NCI-H2196 treated with DMSO at 0.1 percent for 48 hours (cell line): Measurements from ENCODE around the gene RCOR1.
"Not testable (repeated sequence)": the region's sequence is repeated elsewhere in the genome, so short reads cannot be mapped to it uniquely, and the experiment has no call there.

Source experiments
- DNase-seq: peaks from one replicate; lab custom pipeline; 2025; ENCODE audit not compliant: unreplicated experiment; lab: John Stamatoyannopoulos, UW

The RCOR1 gene

DNA sequence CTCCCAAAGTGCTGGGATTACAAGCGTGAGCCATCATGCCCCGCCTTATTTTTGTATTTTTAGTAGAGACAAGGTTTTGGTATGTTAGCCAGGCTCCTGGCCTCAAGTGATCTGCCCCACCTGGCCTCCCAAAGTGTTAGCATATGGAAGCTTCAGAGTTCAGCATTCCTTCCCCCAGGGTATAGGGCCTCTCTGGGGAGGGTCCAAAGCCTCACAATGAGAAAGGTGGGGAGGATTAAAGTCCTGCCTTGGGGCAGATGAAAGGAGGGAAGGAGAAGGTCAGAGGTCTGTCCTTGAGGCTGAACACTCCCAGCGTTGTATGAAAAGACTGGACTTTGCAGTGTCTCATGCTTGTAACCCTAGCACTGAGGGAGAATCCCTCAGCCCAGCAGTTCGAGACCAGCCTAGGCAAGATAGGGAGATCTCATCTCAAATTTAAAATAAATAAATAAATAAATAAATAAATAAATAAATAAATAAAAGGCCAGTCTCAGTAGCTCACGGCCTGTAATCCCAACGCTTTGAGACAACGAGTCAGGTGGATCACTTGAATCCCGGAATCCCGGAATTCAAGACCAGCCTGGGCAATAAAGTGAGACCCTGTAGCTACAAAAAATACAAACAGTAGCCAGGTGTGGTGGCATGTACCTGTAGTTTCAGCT is 22.0 kb upstream of the RCOR1 start:
- no peak for DNase-seq

DNA sequence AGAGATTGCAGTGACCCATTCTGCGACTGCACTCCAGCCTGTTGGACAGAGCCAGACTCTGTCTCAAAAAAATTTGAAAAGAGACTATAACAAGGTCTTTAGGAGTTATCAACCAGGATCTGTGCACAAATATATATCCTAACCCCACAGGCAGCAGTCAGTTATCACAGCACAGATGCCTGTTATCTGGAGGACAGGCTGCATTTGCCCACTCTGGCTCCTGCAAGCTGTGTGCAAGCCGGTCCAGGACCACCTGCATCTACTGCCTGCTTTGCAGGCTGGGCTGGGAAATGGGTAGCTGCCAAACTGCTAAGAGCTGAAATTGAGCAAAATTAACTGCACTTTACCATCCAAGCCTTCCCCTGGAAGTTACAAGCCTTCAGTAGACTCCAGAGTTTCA is 21.4 kb upstream of the RCOR1 start:
- no peak for DNase-seq

DNA sequence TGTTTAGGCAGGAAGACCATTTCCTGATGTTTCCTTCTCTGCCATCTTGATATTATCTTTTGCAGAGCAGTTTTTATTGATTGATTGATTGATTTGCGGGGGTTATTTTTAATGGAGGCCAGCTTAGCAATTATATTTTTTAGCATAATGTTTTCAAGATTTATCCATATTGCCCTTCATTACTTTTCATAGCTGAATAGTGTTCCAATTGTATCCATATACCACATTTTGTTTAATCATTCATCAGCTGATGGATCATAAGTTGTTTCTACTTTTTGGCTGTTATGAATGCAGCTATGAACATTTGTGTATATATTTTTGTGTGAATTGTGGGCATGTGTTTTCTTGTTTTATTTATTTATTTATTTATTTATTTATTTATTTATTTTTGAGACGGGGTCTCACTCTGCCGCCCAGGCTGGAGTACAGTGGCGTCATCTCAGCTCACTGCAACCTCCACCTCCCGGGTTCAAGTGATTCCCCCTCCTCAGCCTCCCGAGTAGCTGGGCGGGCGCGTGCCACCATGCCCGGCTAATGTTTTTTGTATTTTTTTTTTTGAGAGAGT is 20.9 kb upstream of the RCOR1 start:
- no peak for DNase-seq

DNA sequence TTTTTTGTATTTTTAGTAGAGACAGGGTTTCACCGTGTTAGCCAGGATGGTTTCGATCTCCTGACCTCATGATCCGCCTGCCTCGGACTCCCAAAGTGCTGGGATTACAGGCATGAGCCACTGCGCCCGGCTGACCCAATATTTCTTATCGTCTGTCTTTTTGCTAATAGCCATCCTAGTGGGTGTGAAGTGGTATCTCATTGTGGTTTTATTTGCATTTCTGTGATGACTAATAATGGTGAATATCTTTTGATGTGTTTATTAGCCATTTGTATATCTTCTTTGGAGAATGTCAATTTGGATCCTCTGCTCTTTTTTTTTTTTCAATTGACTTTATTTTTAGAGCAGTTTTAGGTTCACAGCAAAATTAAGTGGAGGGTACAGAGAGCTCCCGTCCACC is 19.3 kb upstream of the RCOR1 start:
- not testable (repeated sequence) for DNase-seq

DNA sequence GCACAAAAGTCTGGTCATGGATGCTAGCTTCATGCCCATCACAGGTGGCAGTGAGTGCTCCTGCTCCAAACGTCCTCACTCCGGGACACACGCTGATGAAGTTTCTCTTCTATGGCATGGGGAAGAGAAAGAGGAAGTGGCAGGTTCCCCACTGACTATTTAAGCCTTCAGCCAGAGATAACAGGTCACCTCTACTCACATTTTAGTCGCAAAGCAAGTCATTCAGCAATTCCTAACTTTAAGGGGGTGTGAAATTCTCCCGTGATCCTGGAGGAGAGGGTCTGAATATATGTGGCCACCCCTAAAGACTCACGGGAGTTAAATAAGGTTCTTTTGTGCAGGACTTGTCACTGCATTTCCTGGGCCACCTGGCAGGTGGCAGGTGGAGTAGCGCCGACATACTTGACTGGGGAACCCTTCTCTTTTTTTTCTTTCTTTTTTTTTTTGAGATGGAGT is 18.8 kb upstream of the RCOR1 start:
- no peak for DNase-seq

DNA sequence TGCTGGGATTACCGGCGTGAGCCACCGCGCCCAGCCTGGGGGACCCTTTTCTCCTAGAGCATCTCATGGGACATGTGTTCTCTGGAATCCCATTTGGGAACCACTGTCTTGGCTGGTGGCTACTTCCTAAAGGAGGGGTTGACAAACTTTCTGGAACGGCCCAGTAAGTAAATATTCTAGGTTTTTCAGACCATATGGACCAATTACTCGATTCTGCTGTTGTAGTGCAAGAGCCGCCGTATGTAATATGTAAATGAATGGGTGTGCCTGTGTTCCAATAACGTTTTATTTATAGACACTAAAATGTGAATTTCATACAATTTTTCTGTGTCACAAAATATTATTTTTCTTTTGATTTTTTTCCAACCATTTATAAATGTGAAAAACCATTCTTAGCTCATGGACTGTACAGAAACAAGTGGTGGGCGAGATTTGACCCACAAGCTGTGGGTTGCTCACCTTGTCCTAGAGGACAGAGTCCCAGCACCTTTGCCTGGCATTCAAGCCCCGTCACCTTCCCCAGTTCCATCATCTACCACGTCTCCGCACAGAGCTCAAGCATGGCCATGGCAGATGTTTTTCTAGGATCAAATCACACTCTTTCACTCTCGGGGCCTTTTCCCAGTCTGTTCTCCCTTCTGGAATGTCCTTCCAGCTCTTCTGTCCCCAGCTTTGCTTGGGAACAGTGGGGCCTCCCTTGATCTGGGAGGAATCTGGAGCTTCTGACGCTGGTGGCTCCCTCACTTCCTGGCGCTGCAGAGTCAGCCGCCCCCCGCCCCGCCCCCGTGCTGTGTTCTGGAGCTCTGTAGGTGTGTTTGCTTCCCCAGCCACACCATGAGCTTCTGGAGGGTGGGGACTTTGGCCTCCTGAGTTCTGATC is 17.9 kb upstream of the RCOR1 start:
- no peak for DNase-seq

DNA sequence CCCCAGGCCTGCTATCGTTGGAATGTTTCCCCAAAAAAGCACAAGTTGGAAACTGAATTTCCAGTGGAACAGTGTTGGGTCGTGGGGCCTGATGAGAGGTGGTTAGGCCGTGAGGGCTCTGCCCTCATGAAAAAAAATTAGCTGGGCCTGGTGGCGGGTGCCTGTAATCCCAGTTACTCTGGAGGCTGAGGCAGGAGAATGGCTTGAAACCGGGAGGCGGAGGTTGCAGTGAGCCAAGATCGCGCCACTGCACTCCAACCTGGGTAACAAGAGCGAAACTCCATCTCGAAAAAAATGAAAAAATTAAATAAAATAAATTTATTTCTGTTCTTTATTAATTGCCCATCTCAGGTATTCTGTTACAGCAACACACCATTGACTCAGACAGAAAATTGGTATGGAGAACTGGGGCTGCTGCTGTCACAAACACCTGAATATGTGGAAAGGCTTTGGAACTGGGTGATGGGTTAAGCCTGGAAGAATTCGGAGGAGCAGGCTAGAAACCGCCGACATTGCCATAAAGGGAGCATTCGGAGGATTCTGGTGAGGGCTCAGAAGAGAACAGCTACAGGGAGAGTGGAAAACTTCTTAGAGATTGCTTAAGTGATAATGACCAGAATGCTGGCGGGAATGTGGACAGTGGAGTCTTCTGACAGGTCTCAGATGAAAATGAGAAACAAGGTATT is 17.1 kb upstream of the RCOR1 start:
- DNase-seq, result no peak

DNA sequence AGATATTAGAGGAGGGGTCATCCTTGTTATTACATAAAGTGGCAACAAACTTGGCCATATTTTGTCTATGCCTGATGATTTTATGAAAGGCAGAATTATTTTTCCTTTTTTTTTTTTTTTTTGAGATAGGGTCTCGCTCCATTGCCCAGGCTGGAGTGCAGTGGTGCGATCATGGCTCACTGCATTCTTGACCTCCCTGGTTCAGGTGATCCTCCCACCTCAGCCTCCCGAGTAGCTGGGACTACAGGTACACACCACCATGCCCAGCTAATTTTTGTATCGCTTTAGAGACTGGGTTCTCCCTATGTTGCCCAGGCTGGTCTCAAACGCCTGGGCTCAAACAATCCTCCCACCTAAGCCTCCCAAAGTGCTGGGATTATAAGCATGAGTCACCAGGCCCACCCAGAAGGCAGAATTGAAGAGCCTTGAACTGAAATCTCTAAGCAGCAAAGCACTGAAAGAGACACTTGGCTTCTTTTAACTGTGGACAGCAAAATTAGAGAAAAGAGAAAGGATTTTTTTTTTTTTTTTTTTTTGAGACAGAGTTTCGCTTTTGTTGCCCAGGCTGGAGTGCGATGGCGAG is 16.5 kb upstream of the RCOR1 start:
- not testable (repeated sequence) for DNase-seq

DNA sequence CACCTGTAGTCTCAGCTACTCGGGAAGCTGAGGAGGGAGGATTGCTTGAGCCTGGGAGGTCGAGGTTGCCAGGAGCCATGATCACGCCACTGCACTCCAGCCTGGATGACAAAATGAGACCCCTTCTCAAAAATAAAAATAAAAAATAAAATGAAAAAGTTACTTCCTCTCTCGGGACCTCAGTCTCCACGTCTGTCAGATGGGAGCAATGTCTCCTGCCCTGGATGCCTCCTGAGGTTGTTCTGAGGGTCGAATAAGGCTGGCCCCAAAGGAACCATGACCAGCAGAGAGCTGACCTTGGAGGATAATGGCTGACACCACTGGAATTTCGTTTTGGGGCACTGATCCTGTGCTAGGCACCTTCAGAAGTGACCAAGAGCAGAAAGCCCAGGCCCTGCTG is 13.6 kb upstream of the RCOR1 start:
- DNase-seq, result no peak

DNA sequence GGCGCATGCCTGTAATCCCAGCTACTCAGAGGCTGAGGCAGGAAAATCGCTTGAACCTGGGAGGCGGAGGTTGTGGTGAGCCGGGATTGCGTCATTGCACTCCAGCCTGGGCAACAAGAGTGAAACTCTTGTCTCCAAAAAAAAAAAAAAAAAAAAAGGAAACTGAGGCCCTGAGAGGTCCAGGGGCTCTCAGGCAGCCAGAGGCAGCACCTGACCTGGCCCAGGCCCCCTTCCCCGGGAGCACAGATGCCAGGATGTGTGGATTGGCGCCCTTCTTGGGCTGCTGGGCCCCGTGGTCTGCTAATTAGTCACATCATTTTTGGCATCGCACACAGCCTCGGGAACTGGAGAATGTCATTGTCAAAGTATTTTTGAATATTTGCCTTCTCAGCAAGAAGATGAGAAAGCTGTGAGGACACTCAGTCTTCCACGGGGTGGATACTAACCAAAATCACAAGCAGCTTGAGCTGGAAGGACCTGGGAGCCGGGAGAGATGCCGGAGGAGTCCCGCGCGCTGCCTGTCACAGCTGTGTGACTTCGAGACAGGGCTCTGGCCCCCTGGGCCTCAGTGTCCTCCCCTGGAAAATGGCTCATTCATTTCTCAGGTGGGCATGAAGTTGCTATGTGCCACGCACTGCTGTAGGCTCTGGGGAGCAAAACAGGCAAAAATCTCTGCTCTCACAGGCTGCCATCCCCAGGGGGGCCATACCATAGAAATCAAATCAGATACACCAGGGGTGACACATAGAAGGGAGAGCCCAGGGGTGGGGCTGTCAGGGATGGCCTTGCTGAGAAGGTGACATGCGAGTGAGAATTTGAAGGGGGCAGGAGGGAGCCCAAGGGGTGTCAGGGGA is 12.5 kb upstream of the RCOR1 start:
- DNase-seq, result no peak

DNA sequence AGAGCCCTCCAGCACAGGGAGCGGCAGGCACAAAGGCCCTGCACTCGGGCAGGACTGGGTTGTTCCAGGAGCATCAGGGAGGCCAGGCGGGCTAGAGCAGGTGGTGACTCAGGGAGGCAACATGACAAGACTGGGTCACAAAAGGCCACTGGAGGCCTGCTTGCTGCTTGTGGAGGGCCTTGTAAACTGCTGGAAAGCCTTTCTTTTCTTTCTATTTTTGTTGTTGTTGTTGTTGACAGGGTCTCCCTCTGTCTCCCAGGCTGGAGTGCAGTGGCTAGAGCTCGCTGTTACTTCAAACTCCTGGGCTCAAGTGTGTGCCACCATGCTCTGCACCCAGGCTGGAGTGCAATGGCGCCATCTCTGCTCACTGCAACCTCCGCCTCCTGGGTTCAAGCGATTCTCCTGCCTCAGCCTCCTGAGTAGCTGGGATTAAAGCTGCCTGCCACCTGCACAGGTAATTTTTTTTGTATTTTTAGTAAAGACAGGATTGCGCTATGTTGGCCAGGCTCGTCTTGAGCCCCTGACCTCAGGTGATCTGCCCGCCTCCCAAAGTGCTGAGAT is 11.8 kb upstream of the RCOR1 start:
- DNase-seq, result no peak

DNA sequence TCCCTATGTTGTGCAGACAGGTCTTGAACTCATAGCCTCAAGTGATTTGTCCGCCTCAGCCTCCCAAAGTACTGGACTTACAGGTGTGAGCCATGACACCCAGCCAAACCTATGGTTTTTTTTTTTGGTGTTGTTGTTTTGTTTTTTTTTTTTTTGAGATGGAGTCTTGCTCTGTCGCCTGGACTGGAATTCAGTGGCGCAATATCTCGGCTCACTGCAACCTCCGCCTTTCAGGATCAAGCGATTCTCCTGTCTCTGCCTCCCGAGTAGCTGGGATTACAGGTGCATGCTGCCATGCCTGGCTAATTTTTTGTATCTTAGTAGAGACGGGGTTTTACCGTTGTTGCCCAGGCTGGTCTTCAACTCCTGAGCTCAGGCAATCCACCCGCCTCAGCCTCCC is 11.3 kb upstream of the RCOR1 start:
- no peak for DNase-seq

DNA sequence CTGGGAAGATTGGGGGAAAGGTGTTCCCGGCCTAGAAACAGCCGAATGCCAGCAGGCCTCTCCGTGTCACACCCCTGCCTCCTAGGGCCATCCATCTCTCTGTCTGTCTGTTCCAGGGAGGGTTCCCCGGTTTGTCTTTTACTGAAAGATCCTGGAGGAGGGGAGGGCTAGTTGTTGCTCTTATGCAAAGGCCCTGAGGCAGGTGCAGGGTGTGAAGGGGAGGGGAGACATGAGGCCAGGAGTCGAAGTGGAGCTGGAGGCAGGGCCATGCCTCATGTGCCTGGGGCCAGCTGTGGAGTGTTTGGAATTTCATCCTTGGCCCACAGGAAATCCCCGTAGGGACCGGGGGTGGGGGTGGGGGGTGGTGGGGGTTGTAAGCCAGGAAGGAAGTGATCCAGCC is 8.7 kb upstream of the RCOR1 start:
- no peak for DNase-seq

DNA sequence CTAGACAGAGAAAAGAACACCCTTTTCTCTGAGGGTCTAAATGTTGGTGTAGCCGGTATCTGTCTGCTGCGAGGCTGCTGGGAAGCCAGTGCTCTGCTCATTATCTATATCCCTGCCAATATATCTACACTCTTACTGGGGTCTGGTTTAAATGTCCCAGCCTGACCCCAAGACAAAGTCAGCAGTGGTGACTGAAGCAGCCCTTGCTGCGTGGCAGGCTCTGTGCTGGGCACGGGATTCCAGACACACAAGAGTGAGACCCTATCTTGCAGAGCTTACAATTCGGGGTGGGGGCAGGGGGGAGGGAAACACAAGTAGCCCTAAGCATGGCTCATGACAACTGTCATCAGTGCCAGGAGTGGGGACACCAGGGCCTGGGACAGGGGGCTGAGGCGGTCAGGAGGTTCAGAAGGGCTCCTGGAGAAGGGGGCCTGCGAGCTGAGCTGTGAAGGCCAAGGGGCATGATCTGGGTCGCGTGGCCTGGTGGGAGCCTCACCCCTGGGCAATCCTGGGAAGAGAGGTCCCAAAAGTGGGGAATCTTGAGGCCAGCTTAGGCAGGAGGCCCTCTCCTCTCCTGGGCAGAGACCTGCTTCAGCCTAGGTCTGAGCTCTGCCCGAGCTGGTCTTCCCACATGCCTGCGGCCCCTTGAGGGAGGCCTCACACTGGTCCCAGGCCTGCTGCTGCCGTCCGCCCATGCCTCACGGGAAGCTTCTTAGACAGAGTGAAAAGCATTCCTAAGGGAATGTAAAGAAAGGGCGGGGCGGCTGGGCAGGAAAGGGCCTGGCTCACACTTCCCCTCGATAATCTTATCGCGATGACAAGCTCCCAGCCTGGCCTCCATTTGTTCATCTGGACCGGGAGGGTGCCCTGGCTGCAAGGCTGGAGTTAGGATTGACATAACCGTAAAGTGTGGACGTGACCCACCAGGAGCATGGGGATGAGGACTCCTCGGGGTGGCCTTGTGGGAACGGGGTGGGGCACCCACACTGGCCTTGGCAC is 7.3 kb upstream of the RCOR1 start:
- no peak for DNase-seq

DNA sequence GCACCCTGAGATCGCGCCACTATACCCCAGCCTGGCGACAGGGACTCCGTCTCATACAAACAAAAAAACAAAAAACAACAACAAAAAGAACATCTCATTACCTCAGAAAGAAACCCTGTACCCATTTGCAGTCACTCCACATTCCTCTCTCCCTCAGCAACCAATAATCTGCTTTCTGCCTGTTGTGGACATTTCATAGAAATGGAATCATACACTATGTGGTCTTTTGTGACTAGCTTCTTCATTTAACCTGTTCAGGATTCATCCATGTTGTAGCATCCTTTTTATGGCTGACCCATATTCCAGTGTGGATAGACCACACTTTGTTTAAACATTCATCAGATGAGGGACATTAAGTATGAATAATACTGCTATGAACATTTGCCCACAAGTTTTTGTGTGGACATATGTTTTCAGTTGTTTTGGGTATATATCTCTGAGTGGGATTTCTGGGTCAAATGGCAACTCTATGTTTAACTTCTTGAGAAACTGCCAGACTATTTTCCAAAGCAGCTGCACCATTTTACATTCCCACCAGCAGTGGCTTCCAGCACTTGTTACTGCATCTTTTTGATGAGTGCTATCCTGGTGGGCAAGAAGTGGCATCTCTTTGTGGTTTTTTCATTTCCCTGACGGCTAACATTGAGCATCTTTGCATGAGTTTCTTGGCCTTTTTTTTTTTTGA is 5.9 kb upstream of the RCOR1 start:
- no peak for DNase-seq

DNA sequence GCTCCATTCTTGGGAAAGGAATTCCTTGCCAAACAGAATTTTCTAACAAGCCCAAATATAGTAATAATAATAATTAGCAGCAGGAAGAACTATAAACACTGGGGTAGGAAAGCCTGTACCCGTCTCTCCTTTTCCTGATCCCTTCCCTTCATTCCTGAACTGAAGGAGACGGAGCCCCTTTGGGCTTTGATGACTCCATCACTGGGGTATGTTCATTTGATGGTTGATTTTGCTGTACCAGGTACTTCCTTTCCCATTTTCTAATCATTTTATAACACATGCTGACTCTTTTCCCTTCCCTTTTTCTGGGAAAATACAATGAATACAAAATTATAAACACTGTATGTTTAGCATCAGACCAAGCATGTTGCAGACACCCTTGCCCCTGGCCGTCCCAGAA is 3.6 kb upstream of the RCOR1 start:
- no peak for DNase-seq

DNA sequence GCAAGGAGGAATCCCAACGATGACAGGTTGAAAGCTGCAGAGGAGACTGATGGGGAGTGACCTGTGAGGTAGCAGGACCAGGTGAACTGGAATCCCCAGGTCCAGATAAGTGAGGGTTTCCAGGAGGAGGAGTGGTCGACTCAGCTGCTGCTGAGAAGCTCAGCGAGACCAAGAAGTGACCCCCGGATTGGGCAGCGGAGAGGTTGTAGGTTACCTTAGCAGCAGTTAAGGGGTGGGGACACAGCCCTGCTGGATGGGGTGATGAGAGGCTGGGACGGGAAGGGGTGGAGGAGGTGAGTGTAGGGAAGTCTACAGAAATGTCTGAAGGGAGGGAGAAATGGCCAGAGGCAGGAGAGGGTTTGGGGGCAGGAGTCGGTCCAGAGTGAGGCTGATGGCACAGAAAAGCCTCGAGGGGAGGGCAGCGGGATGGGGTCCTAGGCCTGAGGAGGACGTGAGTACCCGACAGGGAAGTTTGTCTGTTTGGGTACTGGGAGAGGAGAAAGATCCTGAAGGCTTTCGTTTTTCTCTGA is 2.6 kb upstream of the RCOR1 start:
- no peak for DNase-seq

DNA sequence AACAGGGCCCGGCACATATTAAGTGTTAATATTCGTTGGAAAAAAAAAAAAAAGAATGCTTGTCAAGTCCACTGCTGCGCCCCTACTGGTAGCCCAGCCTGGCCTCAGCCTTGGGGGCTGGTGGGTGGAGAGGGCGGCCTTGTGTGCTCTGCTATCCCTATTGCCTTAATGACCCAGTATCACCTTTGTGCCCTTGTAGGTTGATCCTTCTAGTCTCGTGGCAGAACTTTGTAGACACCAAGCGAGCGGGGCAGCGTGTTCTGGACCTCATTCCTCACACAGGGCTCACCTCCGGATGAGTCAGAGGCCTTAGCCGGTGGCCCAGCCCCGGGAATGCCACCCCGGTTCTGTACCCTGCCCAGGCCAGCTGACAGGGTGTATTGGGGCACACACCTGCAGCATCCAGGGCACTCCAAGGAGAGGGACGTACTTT is 1.8 kb upstream of the RCOR1 start:
- DNase-seq, result no peak
